HG03342 (cell line): ENCODE data around the gene OST4.
"Not testable (repeated sequence)": the region's sequence is repeated elsewhere in the genome, so short reads cannot be mapped to it uniquely, and the experiment has no call there.

Experiments
- ATAC-seq: cut with Tn5 transposase; IDR thresholded peaks from one replicate; pipeline ENCODE4 v1.9.1; 2021; ENCODE audit warnings: mild to moderate bottlenecking, moderate library complexity; ENCODE audit not compliant: unreplicated experiment

Gene OST4

GRCh38 chr2:27071277-27071989 is at the start of gene OST4:
Gene OST4 (minus strand): TSS chr2:27071654.
- ATAC-seq = peak; percentile 84

GRCh38 chr2:27119330-27119670 is 47.8 kb upstream of the OST4 start:
- not testable (repeated sequence) for ATAC-seq

GRCh38 chr2:27118525-27119329 is 47.3 kb upstream of the OST4 start, which contains the start of gene CGREF1:
Gene CGREF1 (minus strand): TSS chr2:27119128. CDS start chr2:27104366, 14,762 bp downstream.
- ATAC-seq = no peak

GRCh38 chr2:27117995-27118524 is 46.6 kb upstream of the OST4 start:
- no peak for ATAC-seq

- ATAC-seq = no peak
These were observed 44.1 kb upstream of the OST4 start for GRCh38 chr2:27115519-27115918.

GRCh38 chr2:27111392-27112078 is 40.1 kb upstream of the OST4 start:
- not testable (repeated sequence) for ATAC-seq

GRCh38 chr2:27110603-27111352 is 39.3 kb upstream of the OST4 start:
- not testable (repeated sequence) for ATAC-seq

- no peak for ATAC-seq
These were observed 37.6 kb upstream of the OST4 start for GRCh38 chr2:27109083-27109482.

GRCh38 chr2:27108221-27108620 is 36.8 kb upstream of the OST4 start:
- no peak for ATAC-seq

GRCh38 chr2:27105981-27106380 is 34.5 kb upstream of the OST4 start:
- no peak for ATAC-seq

GRCh38 chr2:27102329-27102728 is 30.9 kb upstream of the OST4 start:
- ATAC-seq = no peak

GRCh38 chr2:27100036-27100435 is 28.6 kb upstream of the OST4 start:
- ATAC-seq = no peak

- ATAC-seq = no peak
These were observed 28.0 kb upstream of the OST4 start for GRCh38 chr2:27099334-27099955.

- ATAC-seq = no peak
These were observed 25.9 kb upstream of the OST4 start for GRCh38 chr2:27097341-27097740.

- ATAC-seq = no peak
These were observed 25.4 kb upstream of the OST4 start for GRCh38 chr2:27096748-27097297.

- ATAC-seq = peak; percentile 62
These were observed 24.5 kb upstream of the OST4 start for GRCh38 chr2:27095745-27096651.

- no peak for ATAC-seq
These were observed 23.9 kb upstream of the OST4 start for GRCh38 chr2:27095427-27095744.

- ATAC-seq = no peak
These were observed 23.0 kb upstream of the OST4 start for GRCh38 chr2:27094353-27094984.
